ENCODE results near the gene TEX52. TPM values are rescaled to one million over a fixed set of nuclear protein-coding genes. Genes with fewer than 3 reads are reported as not detected.

The TEX52 gene
- total RNA-seq, 1 donor from 2014 or later, result not detected

DNA sequence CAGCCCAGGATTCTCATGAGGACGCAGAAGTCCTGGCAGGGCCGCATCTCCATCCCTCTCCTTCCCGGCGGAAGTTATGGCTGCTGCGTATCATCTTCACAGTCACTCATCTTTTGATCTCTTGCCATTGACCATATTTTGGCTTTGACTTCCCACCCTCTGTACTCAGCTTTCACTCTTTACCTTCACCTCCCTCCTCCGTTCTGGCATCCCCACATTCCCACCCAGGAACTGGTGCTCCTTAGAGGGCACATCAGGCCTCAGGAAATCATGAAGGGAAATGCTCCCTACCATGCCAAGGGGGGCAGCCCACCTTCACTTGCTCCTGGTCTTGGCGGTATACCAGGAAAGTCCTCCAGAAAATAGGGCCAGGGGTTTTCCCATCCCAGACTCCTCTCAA lies 1.3 kb downstream of the TEX52 start:
- intact Hi-C loops (cut with DNase I), result no loop called here
- TF ChIP-seq, protein P1, sequence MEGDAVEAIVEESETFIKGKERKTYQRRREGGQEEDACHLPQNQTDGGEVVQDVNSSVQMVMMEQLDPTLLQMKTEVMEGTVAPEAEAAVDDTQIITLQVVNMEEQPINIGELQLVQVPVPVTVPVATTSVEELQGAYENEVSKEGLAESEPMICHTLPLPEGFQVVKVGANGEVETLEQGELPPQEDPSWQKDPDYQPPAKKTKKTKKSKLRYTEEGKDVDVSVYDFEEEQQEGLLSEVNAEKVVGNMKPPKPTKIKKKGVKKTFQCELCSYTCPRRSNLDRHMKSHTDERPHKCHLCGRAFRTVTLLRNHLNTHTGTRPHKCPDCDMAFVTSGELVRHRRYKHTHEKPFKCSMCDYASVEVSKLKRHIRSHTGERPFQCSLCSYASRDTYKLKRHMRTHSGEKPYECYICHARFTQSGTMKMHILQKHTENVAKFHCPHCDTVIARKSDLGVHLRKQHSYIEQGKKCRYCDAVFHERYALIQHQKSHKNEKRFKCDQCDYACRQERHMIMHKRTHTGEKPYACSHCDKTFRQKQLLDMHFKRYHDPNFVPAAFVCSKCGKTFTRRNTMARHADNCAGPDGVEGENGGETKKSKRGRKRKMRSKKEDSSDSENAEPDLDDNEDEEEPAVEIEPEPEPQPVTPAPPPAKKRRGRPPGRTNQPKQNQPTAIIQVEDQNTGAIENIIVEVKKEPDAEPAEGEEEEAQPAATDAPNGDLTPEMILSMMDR (IDR thresholded peaks at IDR 0.05), result no peak
- Histone ChIP-seq H3K27ac (no peak overlapping the region), H3K4me3 (no peak overlapping the region), H3K9me3 (no peaks in the 10 kb centered on the region), H3K27me3 (no peaks in the 10 kb centered on the region), H3K36me3 (no peaks in the 10 kb centered on the region), H3K4me1 (peaks cover 5% of the 10 kb centered on the region)
- no peak for ATAC-seq
- no peak for DNase-seq

DNA sequence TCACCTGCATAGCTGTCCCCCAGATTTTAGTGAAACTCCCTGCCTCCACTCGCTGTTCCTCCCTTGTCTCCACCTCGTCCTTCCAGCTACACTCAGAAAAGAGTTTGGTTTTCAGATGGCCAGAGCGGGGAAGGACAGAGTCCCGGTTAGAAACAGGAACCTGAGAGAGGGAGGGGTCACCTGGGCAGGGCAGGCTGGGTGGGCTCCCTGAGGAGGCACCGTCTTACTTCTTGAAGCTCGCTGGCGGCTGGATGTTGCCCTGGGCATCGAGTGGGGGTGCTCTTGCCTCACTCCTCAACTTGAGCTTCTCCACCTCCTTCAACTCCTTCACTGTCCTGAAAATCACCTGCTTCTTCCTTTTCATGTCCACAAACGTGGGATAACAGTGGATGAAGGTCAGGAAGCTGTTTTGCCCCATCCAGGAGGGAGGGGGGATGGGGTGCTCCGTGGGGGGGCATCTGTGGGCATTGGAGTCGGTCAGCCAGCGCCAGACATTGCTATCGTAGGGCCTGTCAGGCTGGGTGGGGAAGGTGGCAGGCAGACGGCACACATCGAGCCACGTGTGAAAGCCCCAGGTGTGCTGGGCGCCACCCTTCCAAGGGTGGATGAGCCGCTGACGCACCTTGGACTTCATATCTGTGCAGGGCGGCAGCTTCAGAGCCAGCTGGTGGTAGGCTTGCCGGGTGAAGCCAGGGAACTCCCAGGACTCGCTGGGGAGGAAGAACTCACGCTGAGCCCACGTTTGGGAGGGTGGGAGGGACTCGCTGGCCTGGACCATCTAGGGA lies 2.0 kb downstream of the TEX52 start:
- no peak for DNase-seq
- no peaks in the 10 kb centered on the region for H3K27me3 ChIP-seq
- no peaks in the 10 kb centered on the region for H3K9me3 ChIP-seq
- peaks cover 5% of the 10 kb centered on the region for H3K4me1 ChIP-seq
- H3K27ac ChIP-seq, result no peak overlapping the region
- TF ChIP-seq, protein P1 (IDR thresholded peaks at IDR 0.05), result no peak
- H3K36me3 ChIP-seq, result no peaks in the 10 kb centered on the region
- no peak overlapping the region for H3K4me3 ChIP-seq
- intact Hi-C loops (cut with DNase I), result no loop called here
- no peak for ATAC-seq

DNA sequence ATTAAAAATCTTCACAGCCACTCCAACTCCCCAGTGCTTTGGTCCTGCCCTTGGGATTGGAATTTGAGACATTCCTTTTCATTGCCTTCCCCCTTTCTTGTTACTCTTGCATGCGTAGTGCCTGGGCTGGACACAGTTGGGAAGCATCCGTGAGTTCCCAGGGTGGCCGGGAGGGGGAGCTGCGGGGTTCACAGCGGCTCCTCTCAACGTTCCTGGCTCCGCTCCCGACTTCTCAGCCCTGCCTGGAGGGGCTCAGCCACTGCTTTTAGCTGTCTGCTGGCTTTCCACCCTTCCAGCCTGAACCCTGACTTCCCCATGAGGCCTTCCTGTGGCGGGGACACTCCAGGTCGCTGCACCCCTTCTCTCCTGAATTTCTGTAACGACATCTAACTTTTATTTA lies 3.2 kb downstream of the TEX52 start:
- Histone ChIP-seq H3K9me3 (no peaks in the 10 kb centered on the region), H3K36me3 (no peaks in the 10 kb centered on the region), H3K27ac (no peak overlapping the region), H3K27me3 (no peaks in the 10 kb centered on the region), H3K4me3 (no peak overlapping the region), H3K4me1 (peaks cover 5% of the 10 kb centered on the region)
- DNase-seq, result peak; percentile 86
- intact Hi-C loops (cut with DNase I), result no loop called here
- peak; percentile 92 for ATAC-seq
- TF ChIP-seq, protein P1 (IDR thresholded peaks at IDR 0.05), result peak; percentile 82

DNA sequence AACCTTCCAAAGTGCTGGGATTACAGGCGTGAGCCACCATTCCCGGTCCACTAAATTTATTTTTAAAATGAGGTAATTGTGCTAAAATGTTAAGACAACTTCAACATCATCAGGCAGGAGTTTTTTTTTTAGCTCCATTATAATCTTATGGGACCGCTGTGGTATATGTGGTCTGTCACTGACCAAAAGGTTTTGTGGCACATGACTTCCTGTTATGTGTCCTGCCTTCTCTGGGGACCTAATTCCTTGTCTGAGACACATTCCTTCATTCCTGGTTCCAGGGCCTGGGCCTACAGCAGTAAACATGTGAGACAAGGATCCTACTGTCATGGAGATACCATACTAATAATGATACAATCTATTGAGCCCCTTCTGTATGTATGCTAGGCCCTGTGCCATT lies 4.9 kb downstream of the TEX52 start:
- ATAC-seq, result no peak
- Histone ChIP-seq H3K27ac (no peak overlapping the region), H3K9me3 (no peaks in the 10 kb centered on the region), H3K27me3 (no peaks in the 10 kb centered on the region), H3K4me1 (peaks cover 5% of the 10 kb centered on the region), H3K4me3 (no peak overlapping the region), H3K36me3 (no peaks in the 10 kb centered on the region)
- intact Hi-C loops (cut with DNase I), result no loop called here
- TF ChIP-seq, protein P1 (IDR thresholded peaks at IDR 0.05), result no peak
- no peak for DNase-seq

DNA sequence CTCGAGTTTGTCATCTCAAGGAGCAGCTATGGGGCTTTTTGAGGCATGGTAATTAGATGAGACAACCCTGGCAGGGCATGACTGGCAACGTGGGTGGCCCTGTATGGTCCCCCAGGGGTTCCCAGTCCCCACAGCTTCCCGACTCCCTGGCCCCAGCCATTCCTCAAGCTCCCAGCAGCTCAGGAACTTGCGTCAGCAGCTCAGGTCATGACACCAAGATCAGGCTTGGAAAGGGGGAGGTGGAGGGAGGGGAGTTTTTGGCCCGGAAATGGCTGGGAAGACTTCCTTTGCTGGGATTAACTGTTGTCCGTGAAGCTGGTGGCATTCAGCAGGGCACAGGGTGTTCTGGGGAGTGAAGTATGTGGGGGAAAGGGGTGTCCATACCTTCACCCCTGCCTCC lies 11.6 kb downstream of the TEX52 start:
- Histone ChIP-seq H3K4me3 (no peak overlapping the region), H3K27ac (no peak overlapping the region), H3K9me3 (no peaks in the 10 kb centered on the region), H3K36me3 (peaks cover 4% of the 10 kb centered on the region), H3K27me3 (no peaks in the 10 kb centered on the region), H3K4me1 (no peaks in the 10 kb centered on the region)
- ATAC-seq (no peak), DNase-seq (no peak)
- intact Hi-C loops (cut with DNase I), result no loop called here
- TF ChIP-seq, protein P1 (IDR thresholded peaks at IDR 0.05), result no peak
